G401 (cell line): Measurements from ENCODE around the gene POLR1G. TPM values are rescaled to one million over a fixed set of nuclear protein-coding genes. Genes with fewer than 3 reads are reported as not detected.
A peak's percentile ranks its signal among the peaks of the same experiment; 100 is the strongest.

ENCODE experiments used
- DNase-seq: peaks from one replicate; pipeline ENCODE4 v3.0.0-alpha.2; 2015; ENCODE audit warnings: low spot score
- in situ Hi-C: cut with HindIII; loops from 2 replicates; pipeline ENCODE4 v1.10.0; 2016; ENCODE audit warnings: low sequenced_read_pairs, mixed read lengths
- total RNA-seq: library from RNA; depleted of rRNA; stranded (reverse); fragments of >200 nt; shearing (Covaris generic); gene quantifications from 2 replicates; pipeline ENCODE4 v1.2.3, GENCODE V29; 2014; rRNA removed

POLR1G gene
- total RNA-seq, 1 experiment from 2014 or later: 32.3 TPM

DNA sequence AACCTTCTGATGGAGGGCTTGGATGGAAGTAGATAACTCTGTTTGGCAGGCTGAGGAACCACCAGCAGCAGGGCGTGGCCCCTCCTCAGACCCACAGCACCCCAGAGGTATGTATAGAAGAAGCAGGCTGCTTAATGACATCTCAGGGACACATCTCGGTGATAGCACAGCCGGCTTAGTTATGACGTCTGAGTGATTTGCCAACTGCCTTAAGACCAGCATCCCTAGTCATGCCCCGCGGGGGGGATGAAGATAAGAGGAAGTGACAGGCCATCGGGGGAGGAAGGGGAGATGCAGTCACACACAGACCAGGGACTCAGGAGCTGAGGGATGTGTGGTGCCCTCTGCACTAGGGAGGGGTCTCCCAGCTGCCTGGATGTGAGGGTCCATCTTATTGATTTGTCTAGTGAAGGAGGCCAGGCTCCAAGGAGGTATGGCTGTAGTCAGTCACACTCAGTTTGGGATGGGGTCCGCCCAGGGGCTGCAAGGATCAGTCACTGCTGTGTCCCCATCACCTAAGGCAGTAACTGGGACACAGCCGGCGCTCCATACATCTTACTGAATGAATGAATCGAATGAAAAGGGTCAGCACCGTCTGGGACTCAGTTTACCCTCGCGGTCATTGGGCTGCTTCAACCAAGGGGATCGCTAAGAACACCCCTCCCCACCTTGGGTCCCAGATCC, 36.5 kb downstream of the POLR1G start:
- no peak for DNase-seq
- in situ Hi-C loops: no loop called here

- DNase-seq: peak; percentile 63
- in situ Hi-C loops: no loop called here
These were observed 37.2 kb downstream of the POLR1G start for GRCh38 chr19:45443462-45444317.

- in situ Hi-C loops: no loop called here
- peak; percentile 72 for DNase-seq
These were observed 38.0 kb downstream of the POLR1G start for GRCh38 chr19:45444318-45445041.

DNA sequence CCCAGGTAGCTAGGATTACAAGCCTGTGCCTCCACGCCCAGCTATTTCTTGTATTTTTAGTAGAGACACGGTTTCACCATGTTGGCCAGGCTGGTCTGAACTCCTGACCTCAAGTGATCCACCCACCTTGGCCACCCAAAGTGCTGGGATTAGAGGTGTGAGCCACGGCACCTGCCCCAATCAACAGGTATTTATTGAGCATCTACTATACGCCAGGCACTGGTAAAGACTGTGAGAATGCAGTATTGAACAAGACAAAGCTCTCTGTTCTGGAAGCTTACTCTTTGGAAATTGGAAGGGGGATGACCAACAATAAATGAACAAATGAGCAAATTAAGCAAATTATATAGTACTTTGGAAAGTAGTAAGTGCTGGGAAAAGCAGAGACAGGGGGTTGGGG, 38.7 kb downstream of the POLR1G start:
- in situ Hi-C loops: no loop called here
- DNase-seq: no peak

DNA sequence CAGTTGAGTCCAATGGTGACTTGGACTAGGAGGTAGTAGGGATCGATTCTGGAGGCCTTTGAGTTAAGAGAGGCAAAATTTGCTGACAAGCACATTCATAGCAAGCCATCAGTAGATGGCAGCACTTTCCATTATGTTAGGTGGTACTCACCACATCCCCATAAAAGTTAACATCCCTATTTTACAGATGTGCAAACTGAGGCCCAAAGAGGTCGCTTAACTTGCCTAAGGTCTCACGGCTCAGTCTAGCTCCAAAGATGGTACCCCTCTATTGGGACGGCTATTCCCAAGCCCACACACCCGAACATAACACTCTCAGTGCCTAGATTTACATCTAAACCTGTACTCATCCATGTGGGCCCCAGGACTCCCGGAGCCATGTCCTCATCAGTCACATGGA, 39.9 kb downstream of the POLR1G start:
- peak; percentile 30 for DNase-seq
- in situ Hi-C loops: no loop called here

- in situ Hi-C loops: no loop called here
- DNase-seq: no peak
These were observed 40.5 kb downstream of the POLR1G start for GRCh38 chr19:45446944-45447343.

GRCh38 chr19:45448425-45448756, 41.9 kb downstream of the POLR1G start:
- in situ Hi-C loops: no loop called here
- DNase-seq: no peak

DNA sequence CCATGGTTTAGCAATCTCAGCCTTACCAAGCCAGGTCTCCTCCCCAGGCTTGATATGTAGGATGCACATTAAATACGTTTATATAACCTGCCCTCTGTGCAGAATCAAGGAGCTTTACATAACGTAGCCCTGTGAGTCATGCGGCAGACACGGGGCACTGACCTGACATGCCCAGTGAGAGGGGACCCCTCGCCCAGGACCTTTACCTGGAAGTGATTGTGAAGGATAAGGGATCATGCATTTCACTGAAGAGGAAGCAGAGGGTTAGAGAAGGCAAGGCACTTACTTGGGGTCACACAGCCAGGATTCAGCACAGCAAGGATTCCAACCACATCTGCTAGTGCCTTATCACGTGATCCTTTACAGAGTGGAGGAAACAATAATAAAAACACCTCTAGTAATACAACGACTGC, 42.4 kb downstream of the POLR1G start:
- DNase-seq: no peak
- in situ Hi-C loops: no loop called here

DNA sequence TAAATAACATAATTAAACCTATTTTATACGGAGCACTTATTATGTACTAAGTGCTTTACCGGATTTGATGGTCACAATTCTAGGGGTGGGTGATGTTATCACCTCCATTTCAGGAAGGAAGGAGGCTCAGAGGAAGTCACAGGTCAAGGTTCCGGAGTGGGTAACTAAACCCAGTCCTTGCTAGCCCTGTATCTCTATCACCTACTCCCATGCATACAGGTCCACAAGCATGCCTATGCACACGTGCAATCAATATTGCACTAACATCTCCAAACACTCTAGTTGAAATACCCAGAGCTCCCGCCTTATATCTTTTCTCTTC, 43.5 kb downstream of the POLR1G start:
- no peak for DNase-seq
- in situ Hi-C loops: no loop called here

- in situ Hi-C loops: no loop called here
- DNase-seq: no peak
These were observed 44.8 kb downstream of the POLR1G start for GRCh38 chr19:45451131-45451849.

- no peak for DNase-seq
- in situ Hi-C loops: no loop called here
These were observed 45.5 kb downstream of the POLR1G start for GRCh38 chr19:45451850-45452387.

GRCh38 chr19:45455707-45456499, 49.5 kb downstream of the POLR1G start:
- DNase-seq: peak; percentile 48
- in situ Hi-C loops: no loop called here

DNA sequence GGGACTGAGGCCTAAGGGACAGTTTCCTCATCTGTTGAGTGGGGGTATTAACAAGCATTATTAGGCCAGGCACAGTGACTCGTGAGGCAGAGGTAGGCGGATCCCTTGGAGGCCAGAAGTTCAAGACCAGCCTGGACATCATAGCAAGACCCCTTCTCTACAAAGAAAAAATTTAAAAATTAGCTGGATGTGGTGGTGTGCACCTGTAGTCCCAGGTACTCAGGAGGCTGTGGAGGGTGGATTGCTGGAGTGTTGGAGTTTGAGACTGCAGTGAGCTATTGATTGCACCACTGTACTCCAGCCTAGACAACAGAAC, 50.0 kb downstream of the POLR1G start:
- in situ Hi-C loops: no loop called here

GRCh38 chr19:45457776-45458175, 51.3 kb downstream of the POLR1G start:
- in situ Hi-C loops: no loop called here
- no peak for DNase-seq

More for the DNA sequence above, 50.0 kb downstream of the POLR1G start:
- DNase-seq: no peak

Other genes with a start within 250 kb of the POLR1G start
- 0.31 TPM in 1 of 2 replicates, not detected in the other for gene NKPD1, start 245.7 kb upstream of the POLR1G start, total RNA-seq
- 38.4 and 52.9 TPM in 2 replicates for gene TRAPPC6A, start 228.4 kb upstream of the POLR1G start, total RNA-seq
- gene BLOC1S3, start 227.9 kb upstream of the POLR1G start, total RNA-seq: 9.0 and 14.7 TPM in 2 replicates
- gene EXOC3L2, start 161.2 kb upstream of the POLR1G start, total RNA-seq: not detected in 2 replicates
- 19.2 and 23.6 TPM in 2 replicates for gene MARK4, start 155.4 kb upstream of the POLR1G start, total RNA-seq
- gene CKM, start 83.8 kb upstream of the POLR1G start, total RNA-seq: 8.1 and 9.7 TPM in 2 replicates
- gene KLC3, start 65.9 kb upstream of the POLR1G start, total RNA-seq: 9.7 and 18.6 TPM in 2 replicates
- 60.2 and 60.6 TPM in 2 replicates for gene ERCC2, start 36.1 kb upstream of the POLR1G start, total RNA-seq
- gene PPP1R13L, start 1.6 kb upstream of the POLR1G start, total RNA-seq: 3.6 and 21.0 TPM in 2 replicates
- gene ERCC1, start 17.3 kb downstream of the POLR1G start, total RNA-seq: 115 and 130 TPM in 2 replicates
- 0.31 and 1.5 TPM in 2 replicates for gene FOSB, start 61.4 kb downstream of the POLR1G start, total RNA-seq
- 17.0 and 22.0 TPM in 2 replicates for gene RTN2, start 90.4 kb downstream of the POLR1G start, total RNA-seq
- 3.3 and 4.2 TPM in 2 replicates for gene PPM1N, start 91.8 kb downstream of the POLR1G start, total RNA-seq
- 106 and 122 TPM in 2 replicates for gene VASP, start 100.8 kb downstream of the POLR1G start, total RNA-seq
- gene OPA3, start 178.2 kb downstream of the POLR1G start, total RNA-seq: 6.3 and 14.4 TPM in 2 replicates
- gene GPR4, start 195.6 kb downstream of the POLR1G start, total RNA-seq: 0.14 TPM in 1 of 2 replicates, not detected in the other
- gene EML2, start 232.8 kb downstream of the POLR1G start, total RNA-seq: 34.5 and 52.9 TPM in 2 replicates